Esophagus squamous epithelium (tissue), 4 donors: ENCODE measurements around the gene MRO.

ENCODE experiments used
- POLR2A ChIP-seq, 4 donors: fragments of 450-650 bp; IDR thresholded peaks; one replicate each; pipeline ENCODE4 v1.6.1; 2017; ENCODE audit warnings: antibody characterized with exemption in 4 of 4, mild to moderate bottlenecking in 4 of 4, moderate library complexity in 3 of 4
- TF ChIP-seq, protein P1 (sequence below), 6 experiments: fragments of 450-650 bp in 4 of 6; fragments of 200-600 bp in 2 of 6; sonication (generic) in 2 of 6; IDR thresholded peaks; one replicate each; pipeline ENCODE4 v1.5.1; 2016 to 2019; ENCODE audit warnings: antibody characterized with exemption in 6 of 6, mild to moderate bottlenecking in 4 of 6, moderate library complexity in 4 of 6

DNA sequence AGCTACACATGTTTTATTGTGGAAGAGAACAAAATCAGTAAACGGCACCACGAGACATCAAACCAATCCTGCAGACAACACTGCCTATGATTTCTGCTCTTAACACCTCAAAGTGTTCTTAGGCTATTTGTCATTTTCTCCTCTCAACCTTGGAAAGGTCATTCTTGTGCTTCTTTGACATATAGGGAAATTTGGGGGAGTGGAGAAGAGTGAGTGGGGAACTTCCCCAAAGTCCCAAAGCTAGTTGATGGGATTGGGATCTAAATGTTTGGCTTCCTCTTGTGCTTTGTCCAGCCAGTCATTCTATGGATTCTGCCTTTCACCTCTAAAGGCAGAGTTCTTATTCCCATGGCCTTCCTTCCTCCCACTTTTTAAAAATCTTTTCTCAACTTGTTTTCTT, 5.8 kb upstream of the MRO start:
- TF ChIP-seq, protein P1, sequence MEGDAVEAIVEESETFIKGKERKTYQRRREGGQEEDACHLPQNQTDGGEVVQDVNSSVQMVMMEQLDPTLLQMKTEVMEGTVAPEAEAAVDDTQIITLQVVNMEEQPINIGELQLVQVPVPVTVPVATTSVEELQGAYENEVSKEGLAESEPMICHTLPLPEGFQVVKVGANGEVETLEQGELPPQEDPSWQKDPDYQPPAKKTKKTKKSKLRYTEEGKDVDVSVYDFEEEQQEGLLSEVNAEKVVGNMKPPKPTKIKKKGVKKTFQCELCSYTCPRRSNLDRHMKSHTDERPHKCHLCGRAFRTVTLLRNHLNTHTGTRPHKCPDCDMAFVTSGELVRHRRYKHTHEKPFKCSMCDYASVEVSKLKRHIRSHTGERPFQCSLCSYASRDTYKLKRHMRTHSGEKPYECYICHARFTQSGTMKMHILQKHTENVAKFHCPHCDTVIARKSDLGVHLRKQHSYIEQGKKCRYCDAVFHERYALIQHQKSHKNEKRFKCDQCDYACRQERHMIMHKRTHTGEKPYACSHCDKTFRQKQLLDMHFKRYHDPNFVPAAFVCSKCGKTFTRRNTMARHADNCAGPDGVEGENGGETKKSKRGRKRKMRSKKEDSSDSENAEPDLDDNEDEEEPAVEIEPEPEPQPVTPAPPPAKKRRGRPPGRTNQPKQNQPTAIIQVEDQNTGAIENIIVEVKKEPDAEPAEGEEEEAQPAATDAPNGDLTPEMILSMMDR (IDR thresholded peaks at IDR 0.05), result no peak
- TF ChIP-seq POLR2A (IDR thresholded peaks at IDR 0.05), result no peak
